NB4 (cell line): ENCODE data around the gene GDPD5.

Source experiments
- DNase-seq: peaks from one replicate; pipeline ENCODE4 v3.0.0; 2010; ENCODE audit warnings: low read depth
- H3K4me3 ChIP-seq: one replicate; pipeline ENCODE4 v1.5.1; 2011; ENCODE audit warnings: mild to moderate bottlenecking, low read depth, low read length, moderate library complexity
- MYC ChIP-seq: IDR thresholded peaks from 2 replicates; pipeline ENCODE4 v1.6.1; 2011; ENCODE audit warnings: low read depth, low read length
- POLR2A ChIP-seq: IDR thresholded peaks from 2 replicates; pipeline ENCODE4 v1.6.1; 2011; ENCODE audit warnings: mild to moderate bottlenecking; ENCODE audit not compliant: insufficient read length; ENCODE audit errors: extremely low read depth
- TF ChIP-seq, protein P1 (sequence below): IDR thresholded peaks from 2 replicates; pipeline ENCODE4 v1.6.1; 2011; ENCODE audit warnings: low read depth, low read length
- TF ChIP-seq, protein P2 (sequence below): IDR thresholded peaks from one replicate; pipeline ENCODE4 v1.5.1; 2012; ENCODE audit warnings: low read depth, low read length

GDPD5 gene

DNA sequence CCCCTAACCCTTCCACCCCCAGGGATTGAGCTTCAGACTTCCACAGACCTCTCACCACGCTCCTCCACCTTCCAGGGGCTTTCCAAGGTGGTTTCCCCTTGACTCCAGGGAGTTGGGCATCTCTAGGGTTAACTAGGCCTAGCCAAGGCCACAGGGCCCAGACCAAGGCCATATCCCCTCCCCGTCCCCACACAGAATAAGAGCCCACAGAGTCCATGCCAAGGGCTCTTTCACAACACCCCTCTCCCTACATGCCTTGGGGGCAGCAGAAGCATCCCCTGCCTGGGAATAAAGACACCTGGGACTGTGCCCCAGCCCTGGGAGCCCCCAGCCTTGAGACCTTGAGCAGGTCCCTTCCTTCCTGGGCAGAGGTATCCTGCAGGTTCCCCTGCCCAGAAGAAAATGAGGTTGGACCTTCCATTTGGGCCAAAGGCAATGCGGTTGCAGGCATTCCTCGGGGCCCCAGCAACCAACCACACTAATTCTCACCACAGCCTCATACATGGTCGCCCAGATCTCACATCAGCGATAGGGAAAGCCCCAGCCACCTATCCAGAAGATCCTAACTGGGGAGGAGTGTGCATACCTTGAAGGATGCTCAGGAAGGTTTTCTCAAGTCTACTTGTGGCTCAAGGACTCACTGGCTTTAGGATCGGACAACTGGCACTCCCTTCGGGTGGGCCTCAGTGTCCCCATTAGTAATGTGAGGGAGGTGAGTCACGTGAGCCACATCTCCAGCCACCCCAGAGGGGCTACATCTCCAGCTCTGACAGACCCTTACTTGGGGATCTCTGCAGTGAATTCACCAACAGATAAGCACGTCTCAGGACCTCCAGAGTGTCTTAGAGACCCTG lies 1.7 kb downstream of the GDPD5 start:
- TF ChIP-seq, protein P1, sequence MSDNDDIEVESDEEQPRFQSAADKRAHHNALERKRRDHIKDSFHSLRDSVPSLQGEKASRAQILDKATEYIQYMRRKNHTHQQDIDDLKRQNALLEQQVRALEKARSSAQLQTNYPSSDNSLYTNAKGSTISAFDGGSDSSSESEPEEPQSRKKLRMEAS: no peak
- TF ChIP-seq MYC (no peak), POLR2A (no peak)
- TF ChIP-seq, protein P2, sequence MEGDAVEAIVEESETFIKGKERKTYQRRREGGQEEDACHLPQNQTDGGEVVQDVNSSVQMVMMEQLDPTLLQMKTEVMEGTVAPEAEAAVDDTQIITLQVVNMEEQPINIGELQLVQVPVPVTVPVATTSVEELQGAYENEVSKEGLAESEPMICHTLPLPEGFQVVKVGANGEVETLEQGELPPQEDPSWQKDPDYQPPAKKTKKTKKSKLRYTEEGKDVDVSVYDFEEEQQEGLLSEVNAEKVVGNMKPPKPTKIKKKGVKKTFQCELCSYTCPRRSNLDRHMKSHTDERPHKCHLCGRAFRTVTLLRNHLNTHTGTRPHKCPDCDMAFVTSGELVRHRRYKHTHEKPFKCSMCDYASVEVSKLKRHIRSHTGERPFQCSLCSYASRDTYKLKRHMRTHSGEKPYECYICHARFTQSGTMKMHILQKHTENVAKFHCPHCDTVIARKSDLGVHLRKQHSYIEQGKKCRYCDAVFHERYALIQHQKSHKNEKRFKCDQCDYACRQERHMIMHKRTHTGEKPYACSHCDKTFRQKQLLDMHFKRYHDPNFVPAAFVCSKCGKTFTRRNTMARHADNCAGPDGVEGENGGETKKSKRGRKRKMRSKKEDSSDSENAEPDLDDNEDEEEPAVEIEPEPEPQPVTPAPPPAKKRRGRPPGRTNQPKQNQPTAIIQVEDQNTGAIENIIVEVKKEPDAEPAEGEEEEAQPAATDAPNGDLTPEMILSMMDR: no peak
- no peak overlapping the region for H3K4me3 ChIP-seq
- DNase-seq: no peak

DNA sequence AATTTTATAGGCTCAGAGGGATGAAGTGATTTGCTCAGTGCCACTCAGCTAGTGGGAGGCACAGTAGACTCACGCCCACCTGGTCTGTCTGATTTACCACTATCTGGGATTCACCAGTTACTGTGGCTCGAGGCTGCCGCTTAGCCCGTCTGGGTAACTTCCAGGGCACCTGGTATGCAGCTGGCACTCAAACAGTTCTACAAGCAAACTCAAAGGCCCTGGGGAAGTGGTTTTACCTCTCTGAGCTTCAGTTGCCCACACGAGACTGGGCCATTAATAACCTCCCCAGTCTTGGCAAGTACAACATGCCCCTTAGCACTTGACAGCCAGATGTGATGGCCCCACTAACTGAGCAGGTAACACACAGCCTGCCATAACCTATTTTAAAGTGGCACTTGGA lies 2.6 kb downstream of the GDPD5 start:
- TF ChIP-seq, protein P1: no peak
- TF ChIP-seq, protein P2: no peak
- no peak for TF ChIP-seq POLR2A
- TF ChIP-seq MYC: no peak
- DNase-seq: no peak
- H3K4me3 ChIP-seq: no peak overlapping the region

DNA sequence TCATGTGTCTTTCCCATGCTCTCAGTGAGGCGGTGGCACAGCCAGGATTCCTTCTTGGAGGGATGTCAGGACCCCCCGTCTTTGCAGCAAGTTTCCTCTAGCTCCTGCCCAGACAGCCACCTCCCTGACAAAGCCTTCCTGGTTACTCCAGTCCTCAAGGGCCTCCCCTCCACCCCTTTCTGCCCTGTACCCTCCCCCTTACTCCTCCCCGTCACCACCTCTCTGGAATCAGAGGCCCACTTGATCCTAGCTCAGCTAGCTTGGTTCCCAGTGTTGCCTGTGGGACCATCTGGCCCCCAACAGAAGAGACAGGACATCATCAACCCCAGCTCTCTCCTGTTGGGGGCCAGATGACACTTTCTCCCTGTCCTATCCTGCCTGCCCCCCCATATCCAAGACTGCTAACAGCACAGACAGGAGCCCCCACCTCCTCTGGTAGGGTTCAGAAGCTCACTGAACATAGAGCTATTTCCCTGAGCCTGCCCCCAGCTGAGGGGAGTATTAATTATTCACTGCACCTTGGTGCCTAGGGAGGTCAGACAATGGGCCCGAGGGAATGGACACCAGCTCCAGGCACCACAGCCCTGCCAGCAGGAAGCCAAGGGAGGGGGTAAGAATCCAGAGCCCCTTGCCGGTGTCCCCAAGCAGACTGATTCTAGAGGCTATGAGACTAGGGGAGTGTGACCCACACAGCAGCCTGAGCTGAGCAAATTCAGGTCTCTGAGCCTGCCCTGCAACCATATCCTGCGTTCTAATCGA lies 3.3 kb downstream of the GDPD5 start:
- DNase-seq: no peak
- no peak overlapping the region for H3K4me3 ChIP-seq
- TF ChIP-seq MYC (no peak), POLR2A (no peak)
- TF ChIP-seq, protein P1: no peak
- TF ChIP-seq, protein P2: no peak

DNA sequence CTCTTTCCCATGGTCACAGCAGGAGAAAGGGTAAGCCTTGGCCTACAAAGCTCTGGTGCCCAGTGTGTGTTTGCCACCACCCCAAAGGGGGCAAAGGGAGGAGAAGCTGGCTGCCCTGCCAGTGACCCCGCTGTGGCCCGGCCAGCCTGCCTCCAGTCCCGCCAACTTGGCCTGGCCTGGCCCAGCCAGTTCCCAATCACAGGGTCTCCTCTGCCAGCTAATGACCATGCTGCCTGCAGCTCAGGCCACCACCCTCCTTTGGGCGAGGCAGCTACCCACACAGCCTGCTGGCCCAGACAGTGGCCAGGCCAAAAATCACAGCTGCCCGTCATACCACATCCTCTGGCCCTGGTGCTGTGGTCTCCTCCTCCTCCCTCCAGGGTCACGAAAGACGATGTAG lies 5.1 kb downstream of the GDPD5 start:
- no peak overlapping the region for H3K4me3 ChIP-seq
- TF ChIP-seq, protein P2: no peak
- TF ChIP-seq MYC: no peak
- TF ChIP-seq, protein P1: no peak
- TF ChIP-seq POLR2A: no peak
- DNase-seq: no peak

DNA sequence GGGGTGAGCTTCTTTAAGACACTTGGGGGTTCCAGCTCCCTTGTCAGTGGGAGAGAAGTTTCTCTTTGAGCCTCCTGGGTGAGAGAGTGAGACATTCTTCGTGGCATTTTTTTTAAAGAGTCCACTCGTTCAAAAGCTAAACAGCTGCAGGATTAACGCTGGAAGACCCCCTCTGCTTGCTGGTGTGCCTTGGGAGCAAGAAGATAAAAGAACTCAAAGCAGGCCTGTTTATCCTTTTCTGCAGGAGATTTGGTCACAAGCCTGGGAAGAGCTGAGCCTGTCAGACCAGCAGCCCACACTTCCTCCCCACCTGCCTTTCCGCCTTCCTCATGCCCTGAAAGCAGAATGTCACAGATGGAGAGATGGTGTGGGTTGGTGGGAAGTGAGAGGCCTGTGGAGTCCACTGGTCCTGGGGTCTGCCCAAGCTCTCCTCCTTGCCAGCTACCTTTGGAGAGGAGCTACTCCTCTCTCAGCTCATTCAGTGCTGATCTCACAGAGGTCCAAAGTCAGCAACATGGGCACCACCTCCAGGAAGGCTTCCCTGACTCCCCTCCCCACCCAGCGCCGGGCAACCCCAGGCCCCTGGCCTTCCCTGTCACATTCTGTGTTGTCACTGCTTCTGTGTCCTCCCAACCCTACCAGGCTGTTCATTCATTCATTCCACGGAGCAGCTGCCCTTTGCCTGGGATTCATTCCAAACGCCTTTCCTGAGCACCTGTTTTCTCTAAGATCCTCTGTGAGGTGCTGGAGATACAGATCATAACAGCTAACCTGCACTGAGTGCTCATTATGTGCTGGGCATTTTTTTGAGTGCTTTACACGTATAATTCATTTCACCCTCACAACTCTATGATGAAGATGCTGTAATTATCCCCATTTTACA lies 6.7 kb downstream of the GDPD5 start:
- TF ChIP-seq, protein P1: no peak
- TF ChIP-seq MYC (no peak), POLR2A (no peak)
- TF ChIP-seq, protein P2: no peak
- no peak for DNase-seq
- no peak overlapping the region for H3K4me3 ChIP-seq
